ENCODE data around the gene NR2E1.

DNA sequence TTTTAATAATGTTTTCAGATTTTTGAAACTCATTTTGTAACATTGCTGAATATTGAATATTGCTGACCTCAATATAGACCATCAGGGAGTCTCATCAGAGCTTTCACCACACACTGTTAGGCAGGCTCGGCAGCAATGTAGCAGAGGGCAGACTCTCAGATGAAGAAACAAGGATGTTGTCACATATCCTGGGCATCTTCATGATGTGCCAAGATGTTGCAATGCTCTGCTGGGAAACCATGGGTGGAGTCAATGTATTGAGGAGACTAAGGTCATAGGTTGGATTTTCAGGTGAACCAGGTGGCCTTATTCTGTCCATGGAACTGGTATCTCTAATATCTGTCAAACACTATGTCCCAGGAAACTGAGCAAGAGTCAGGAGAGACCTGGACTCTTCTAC, 27.3 kb downstream of the NR2E1 start:
- no peak for TF ChIP-seq EZH2 (IDR thresholded peaks at IDR 0.05; ENCODE audit: insufficient read depth, poor library complexity, severe bottlenecking)
- TF ChIP-seq EZH2phosphoT487 (IDR thresholded peaks at IDR 0.05; ENCODE audit: insufficient read depth, low read depth) = no peak
